Skeletal muscle satellite cell (primary cell): ENCODE measurements around the gene GRAP.

Source experiments
- H3K27me3 ChIP-seq: 2 replicates; pipeline ENCODE4 v1.7.0; 2013; ENCODE audit warnings: low read length; ENCODE audit not compliant: control insufficient read depth, insufficient read depth
- H3K36me3 ChIP-seq: 2 replicates; pipeline ENCODE4 v1.7.0; 2013; ENCODE audit warnings: mild to moderate bottlenecking, control low read depth, low read length; ENCODE audit not compliant: insufficient read depth
- H3K4me1 ChIP-seq: 2 replicates; pipeline ENCODE4 v1.7.0; 2013; ENCODE audit warnings: low read length; ENCODE audit not compliant: control insufficient read depth, insufficient read depth
- H3K4me2 ChIP-seq: 2 replicates; pipeline ENCODE4 v1.7.0; 2013; ENCODE audit warnings: mild to moderate bottlenecking, low read length
- H3K4me3 ChIP-seq: 2 replicates; pipeline ENCODE4 v1.7.0; 2013; ENCODE audit warnings: low read length
- H3K9ac ChIP-seq: 2 replicates; pipeline ENCODE4 v1.7.0; 2013; ENCODE audit warnings: mild to moderate bottlenecking, low read depth, low read length, moderate library complexity
- H3K9me3 ChIP-seq: replicated peaks from 2 replicates; pipeline ENCODE4 v1.7.0; 2013; ENCODE audit warnings: mild to moderate bottlenecking, control low read depth, low read length

GRAP gene

GRCh38 chr17:18994631-18995030 is 52.1 kb downstream of the GRAP start:
- Histone ChIP-seq H3K9me3 (no peaks in the 10 kb centered on the region), H3K9ac (no peak overlapping the region), H3K27me3 (no peaks in the 10 kb centered on the region), H3K4me2 (no peak overlapping the region), H3K4me3 (no peak overlapping the region), H3K36me3 (peaks cover 14% of the 10 kb centered on the region), H3K4me1 (no peaks in the 10 kb centered on the region)

- H3K9ac ChIP-seq: no peak overlapping the region
- no peaks in the 10 kb centered on the region for H3K4me1 ChIP-seq
- no peak overlapping the region for H3K4me3 ChIP-seq
- no peaks in the 10 kb centered on the region for H3K9me3 ChIP-seq
- peaks cover 11% of the 10 kb centered on the region for H3K36me3 ChIP-seq
- no peak overlapping the region for H3K4me2 ChIP-seq
- H3K27me3 ChIP-seq: no peaks in the 10 kb centered on the region
Observed at GRCh38 chr17:18993905-18994526, 52.7 kb downstream of the GRAP start.

GRCh38 chr17:18992454-18993130 is 54.2 kb downstream of the GRAP start:
- peaks cover 11% of the 10 kb centered on the region for H3K36me3 ChIP-seq
- no peak overlapping the region for H3K4me3 ChIP-seq
- H3K27me3 ChIP-seq: no peaks in the 10 kb centered on the region
- no peaks in the 10 kb centered on the region for H3K9me3 ChIP-seq
- no peak overlapping the region for H3K9ac ChIP-seq
- no peaks in the 10 kb centered on the region for H3K4me1 ChIP-seq
- no peak overlapping the region for H3K4me2 ChIP-seq

GRCh38 chr17:18991531-18992315 is 55.0 kb downstream of the GRAP start:
- Histone ChIP-seq H3K36me3 (peaks cover 10% of the 10 kb centered on the region), H3K27me3 (no peaks in the 10 kb centered on the region), H3K4me3 (no peak overlapping the region), H3K9me3 (no peaks in the 10 kb centered on the region), H3K9ac (no peak overlapping the region), H3K4me2 (no peak overlapping the region), H3K4me1 (no peaks in the 10 kb centered on the region)

- Histone ChIP-seq H3K9ac (no peak overlapping the region), H3K4me1 (no peaks in the 10 kb centered on the region), H3K27me3 (no peaks in the 10 kb centered on the region), H3K4me2 (no peak overlapping the region), H3K36me3 (peaks cover 19% of the 10 kb centered on the region), H3K9me3 (no peaks in the 10 kb centered on the region), H3K4me3 (no peak overlapping the region)
Observed at GRCh38 chr17:18990331-18990730, 56.4 kb downstream of the GRAP start.

- peaks cover 22% of the 10 kb centered on the region for H3K36me3 ChIP-seq
- H3K27me3 ChIP-seq: no peaks in the 10 kb centered on the region
- no peak overlapping the region for H3K9ac ChIP-seq
- H3K9me3 ChIP-seq: no peaks in the 10 kb centered on the region
- H3K4me2 ChIP-seq: no peak overlapping the region
- H3K4me1 ChIP-seq: no peaks in the 10 kb centered on the region
- no peak overlapping the region for H3K4me3 ChIP-seq
Observed at GRCh38 chr17:18988546-18989173, 58.1 kb downstream of the GRAP start.

- Histone ChIP-seq H3K9ac (no peak overlapping the region), H3K4me2 (no peak overlapping the region), H3K4me3 (no peak overlapping the region), H3K4me1 (peaks cover under 1% of the 10 kb centered on the region), H3K27me3 (no peaks in the 10 kb centered on the region), H3K36me3 (peaks cover 28% of the 10 kb centered on the region), H3K9me3 (no peaks in the 10 kb centered on the region)
Observed at GRCh38 chr17:18987862-18988545, 58.8 kb downstream of the GRAP start.

GRCh38 chr17:18987230-18987610 is 59.5 kb downstream of the GRAP start:
- no peak overlapping the region for H3K9ac ChIP-seq
- peaks cover 28% of the 10 kb centered on the region for H3K36me3 ChIP-seq
- H3K4me1 ChIP-seq: peaks cover 8% of the 10 kb centered on the region
- no peaks in the 10 kb centered on the region for H3K9me3 ChIP-seq
- no peak overlapping the region for H3K4me3 ChIP-seq
- H3K27me3 ChIP-seq: no peaks in the 10 kb centered on the region
- no peak overlapping the region for H3K4me2 ChIP-seq

GRCh38 chr17:18986541-18987229 is 60.1 kb downstream of the GRAP start:
- H3K4me2 ChIP-seq: no peak overlapping the region
- H3K36me3 ChIP-seq: peaks cover 28% of the 10 kb centered on the region
- H3K4me3 ChIP-seq: no peak overlapping the region
- no peak overlapping the region for H3K9ac ChIP-seq
- peaks cover 14% of the 10 kb centered on the region for H3K4me1 ChIP-seq
- H3K9me3 ChIP-seq: no peaks in the 10 kb centered on the region
- H3K27me3 ChIP-seq: no peaks in the 10 kb centered on the region

GRCh38 chr17:18985475-18985874 is 61.3 kb downstream of the GRAP start:
- Histone ChIP-seq H3K4me3 (no peak overlapping the region), H3K36me3 (peaks cover 25% of the 10 kb centered on the region), H3K9me3 (no peaks in the 10 kb centered on the region), H3K4me1 (peaks cover 26% of the 10 kb centered on the region), H3K27me3 (no peaks in the 10 kb centered on the region), H3K9ac (no peak overlapping the region), H3K4me2 (no peak overlapping the region)
